Peyer's patch (tissue), 4 donors: ENCODE measurements around the gene HOXA5. TPM values are rescaled to one million over a fixed set of nuclear protein-coding genes. Genes with fewer than 3 reads are reported as not detected.
A peak's percentile ranks its signal among the peaks of the same experiment; 100 is the strongest.

ENCODE experiments used
- DNase-seq, 3 donors: peaks; one replicate each; pipeline ENCODE4 v3.0.0-alpha.2; 2017 to 2019
- H3K27ac ChIP-seq, 4 donors: fragments of 200-600 bp; sonication (generic); one replicate each; pipeline ENCODE4 v1.5.1; 2016 to 2019
- H3K27me3 ChIP-seq, 2 donors: fragments of 200-600 bp; sonication (generic); one replicate each; pipeline ENCODE4 v1.5.1; 2019
- H3K36me3 ChIP-seq, 3 donors: fragments of 200-600 bp; sonication (generic); one replicate each; pipeline ENCODE4 v1.5.1; 2016 to 2019
- H3K4me1 ChIP-seq, 4 donors: fragments of 200-600 bp; sonication (generic); one replicate each; pipeline ENCODE4 v1.5.1; 2016 to 2019
- H3K4me3 ChIP-seq, 4 donors: fragments of 200-600 bp; sonication (generic); 1 replicate in 3 of 4; 2 replicates in 1 of 4; pipeline ENCODE4 v1.5.1; 2016 to 2019; ENCODE audit warnings: mild to moderate bottlenecking in 1 of 4
- H3K9me3 ChIP-seq, 4 donors: fragments of 200-600 bp; sonication (generic); one replicate each; pipeline ENCODE4 v1.5.1; 2016 to 2019; ENCODE audit warnings: mild to moderate bottlenecking in 1 of 4
- POLR2A ChIP-seq, 2 donors: fragments of 450-650 bp; IDR thresholded peaks; one replicate each; pipeline ENCODE4 v1.5.1; 2017; ENCODE audit warnings: antibody characterized with exemption in 2 of 2, mild to moderate bottlenecking in 2 of 2, moderate library complexity in 2 of 2
- total RNA-seq, 4 donors: library from RNA; depleted of rRNA; stranded (reverse); fragments of >200 nt; gene quantifications; one replicate each; pipeline ENCODE4 v1.1.0, GENCODE V29; 2016
- TF ChIP-seq, protein P1 (sequence below), 6 experiments: fragments of 450-650 bp in 4 of 6; fragments of 200-600 bp in 2 of 6; sonication (generic) in 1 of 6; IDR thresholded peaks; one replicate each; pipeline ENCODE4 v1.5.1; 2017 to 2019; ENCODE audit warnings: antibody characterized with exemption in 6 of 6, mild to moderate bottlenecking in 3 of 6, moderate library complexity in 1 of 6

HOXA5 gene
- total RNA-seq, 4 donors from 2014 or later: 8.3 to 24.3 (median 20.1) TPM

DNA sequence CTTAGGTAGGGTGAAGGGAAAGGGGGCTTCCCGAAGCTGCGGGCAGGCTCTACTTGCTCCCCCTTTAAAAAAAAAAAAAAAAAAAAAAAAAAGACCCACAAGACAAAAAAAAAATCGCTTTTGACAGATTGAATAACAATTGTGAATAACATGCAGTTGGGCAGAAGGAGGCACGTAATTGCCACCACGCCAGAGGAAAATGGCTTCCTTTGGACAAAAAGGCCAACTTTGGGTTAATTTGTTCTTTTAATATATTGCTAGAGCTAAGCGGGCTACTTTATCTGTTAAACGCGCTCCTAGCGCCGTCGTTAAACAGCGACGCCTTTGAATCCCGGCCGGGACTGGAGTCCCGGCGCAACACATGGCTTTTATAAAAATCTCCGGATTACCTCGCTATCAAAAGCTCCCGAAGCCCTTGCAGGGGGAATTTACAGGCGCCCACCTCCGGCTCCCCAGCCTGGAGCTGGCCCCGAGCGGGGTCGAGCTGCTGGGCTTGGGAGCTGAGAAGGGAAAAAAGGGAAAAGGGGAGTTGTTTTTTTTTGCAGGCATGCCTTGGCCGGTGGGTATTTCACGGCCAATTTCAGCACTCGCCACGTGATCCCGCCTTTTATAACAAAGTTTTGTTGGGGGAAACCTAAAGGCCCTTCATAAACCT lies 40.3 kb upstream of the HOXA5 start:
- peaks cover 5 to 40% (median 20%) of the 10 kb centered on the region in 4 donors for H3K4me1 ChIP-seq
- H3K27me3 ChIP-seq: peaks cover 4 to 61% of the 10 kb centered on the region in 2 donors
- TF ChIP-seq, protein P1, sequence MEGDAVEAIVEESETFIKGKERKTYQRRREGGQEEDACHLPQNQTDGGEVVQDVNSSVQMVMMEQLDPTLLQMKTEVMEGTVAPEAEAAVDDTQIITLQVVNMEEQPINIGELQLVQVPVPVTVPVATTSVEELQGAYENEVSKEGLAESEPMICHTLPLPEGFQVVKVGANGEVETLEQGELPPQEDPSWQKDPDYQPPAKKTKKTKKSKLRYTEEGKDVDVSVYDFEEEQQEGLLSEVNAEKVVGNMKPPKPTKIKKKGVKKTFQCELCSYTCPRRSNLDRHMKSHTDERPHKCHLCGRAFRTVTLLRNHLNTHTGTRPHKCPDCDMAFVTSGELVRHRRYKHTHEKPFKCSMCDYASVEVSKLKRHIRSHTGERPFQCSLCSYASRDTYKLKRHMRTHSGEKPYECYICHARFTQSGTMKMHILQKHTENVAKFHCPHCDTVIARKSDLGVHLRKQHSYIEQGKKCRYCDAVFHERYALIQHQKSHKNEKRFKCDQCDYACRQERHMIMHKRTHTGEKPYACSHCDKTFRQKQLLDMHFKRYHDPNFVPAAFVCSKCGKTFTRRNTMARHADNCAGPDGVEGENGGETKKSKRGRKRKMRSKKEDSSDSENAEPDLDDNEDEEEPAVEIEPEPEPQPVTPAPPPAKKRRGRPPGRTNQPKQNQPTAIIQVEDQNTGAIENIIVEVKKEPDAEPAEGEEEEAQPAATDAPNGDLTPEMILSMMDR (IDR thresholded peaks at IDR 0.05): no peak
- no peak for TF ChIP-seq POLR2A (IDR thresholded peaks at IDR 0.05)
- DNase-seq: peak in 2 of 3 donors; percentile 44 to 57
- no peaks in the 10 kb centered on the region for H3K36me3 ChIP-seq
- H3K27ac ChIP-seq: no peak overlapping the region
- peak overlapping the region; percentile 20 to 63 (median 46) for H3K4me3 ChIP-seq
- no peaks in the 10 kb centered on the region for H3K9me3 ChIP-seq

DNA sequence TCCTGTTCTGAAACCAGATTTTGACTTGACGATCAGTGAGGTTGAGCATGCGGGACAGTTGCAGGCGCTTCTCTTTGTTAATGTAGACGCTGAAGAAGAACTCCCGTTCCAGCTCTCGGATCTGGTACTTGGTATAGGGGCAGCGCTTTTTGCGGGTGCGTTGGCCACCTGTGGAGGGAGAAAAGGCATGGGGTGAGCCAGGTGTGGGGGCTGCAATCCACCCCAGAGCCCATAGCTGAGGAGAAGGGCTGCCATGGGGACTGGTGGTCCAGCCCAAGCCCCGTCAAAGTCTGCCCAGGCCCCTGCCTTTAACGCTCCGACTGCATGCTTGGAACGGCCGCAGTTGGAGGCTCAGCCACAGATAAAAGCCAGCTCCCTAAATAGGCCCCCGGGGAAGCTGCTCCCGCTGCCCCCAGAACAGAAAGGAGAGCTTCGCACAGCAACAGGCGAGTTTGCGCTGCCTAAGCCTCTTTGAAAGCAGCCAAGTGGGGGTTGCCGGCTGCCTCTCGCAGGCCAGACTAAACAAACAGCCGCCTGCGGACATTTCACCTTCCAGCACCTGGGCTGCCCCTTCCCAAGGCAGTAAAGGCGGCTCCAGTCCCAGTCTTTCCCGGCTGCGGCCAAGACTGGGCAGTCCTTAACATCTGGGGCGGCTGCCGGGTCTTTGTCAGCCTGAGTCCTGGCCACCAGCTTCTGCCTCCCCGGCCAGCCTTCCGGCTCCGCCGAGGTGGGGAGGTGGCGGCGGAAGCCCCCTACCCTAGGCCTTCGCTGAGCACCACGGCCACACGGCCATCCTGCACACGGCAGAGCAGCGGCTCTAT lies 39.6 kb upstream of the HOXA5 start:
- H3K36me3 ChIP-seq: no peaks in the 10 kb centered on the region
- peaks cover 4 to 56% of the 10 kb centered on the region in 2 donors for H3K27me3 ChIP-seq
- H3K4me1 ChIP-seq: peaks cover 5 to 32% (median 14%) of the 10 kb centered on the region in 4 donors
- no peak overlapping the region for H3K27ac ChIP-seq
- peak overlapping the region in 1 of 4 donors; percentile 4 for H3K4me3 ChIP-seq
- H3K9me3 ChIP-seq: no peaks in the 10 kb centered on the region
- peak in 2 of 3 donors; percentile 45 to 50 for DNase-seq
- TF ChIP-seq, protein P1 (IDR thresholded peaks at IDR 0.05): no peak
- no peak for TF ChIP-seq POLR2A (IDR thresholded peaks at IDR 0.05)

DNA sequence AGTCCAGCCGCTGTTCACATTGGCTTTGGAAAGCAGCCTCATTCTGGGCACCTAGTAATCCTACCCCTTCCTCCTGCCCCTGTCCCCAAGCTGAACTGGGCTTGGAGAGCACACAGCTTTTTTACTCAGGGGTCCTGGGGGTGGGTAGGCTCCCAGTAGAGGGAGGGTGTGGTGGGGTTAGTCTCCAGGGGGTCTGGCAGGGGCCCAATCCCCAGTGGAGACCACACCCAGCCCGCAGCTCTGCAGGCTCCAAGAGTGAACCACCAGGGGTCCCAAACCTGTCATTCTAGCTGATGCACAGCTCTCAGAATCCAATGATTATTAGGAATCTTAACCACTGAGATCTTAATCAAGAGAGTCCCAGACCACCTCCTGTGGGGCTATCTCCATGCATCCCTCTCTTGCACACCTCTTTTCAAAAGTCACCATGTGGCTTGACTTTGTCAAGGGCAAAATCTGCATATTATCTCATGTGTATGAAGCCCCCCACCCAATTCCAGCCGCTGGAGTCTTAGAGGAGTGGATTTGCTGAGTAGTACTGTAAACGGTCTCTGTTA lies 38.9 kb upstream of the HOXA5 start:
- Histone ChIP-seq H3K9me3 (no peaks in the 10 kb centered on the region), H3K27me3 (peaks cover 4 to 48% of the 10 kb centered on the region in 2 donors), H3K4me1 (peaks cover 5 to 29% (median 10%) of the 10 kb centered on the region in 4 donors), H3K4me3 (no peak overlapping the region), H3K27ac (no peak overlapping the region), H3K36me3 (no peaks in the 10 kb centered on the region)
- TF ChIP-seq POLR2A (IDR thresholded peaks at IDR 0.05): no peak
- TF ChIP-seq, protein P1 (IDR thresholded peaks at IDR 0.05): no peak
- DNase-seq: peak in 1 of 3 donors; percentile 23

DNA sequence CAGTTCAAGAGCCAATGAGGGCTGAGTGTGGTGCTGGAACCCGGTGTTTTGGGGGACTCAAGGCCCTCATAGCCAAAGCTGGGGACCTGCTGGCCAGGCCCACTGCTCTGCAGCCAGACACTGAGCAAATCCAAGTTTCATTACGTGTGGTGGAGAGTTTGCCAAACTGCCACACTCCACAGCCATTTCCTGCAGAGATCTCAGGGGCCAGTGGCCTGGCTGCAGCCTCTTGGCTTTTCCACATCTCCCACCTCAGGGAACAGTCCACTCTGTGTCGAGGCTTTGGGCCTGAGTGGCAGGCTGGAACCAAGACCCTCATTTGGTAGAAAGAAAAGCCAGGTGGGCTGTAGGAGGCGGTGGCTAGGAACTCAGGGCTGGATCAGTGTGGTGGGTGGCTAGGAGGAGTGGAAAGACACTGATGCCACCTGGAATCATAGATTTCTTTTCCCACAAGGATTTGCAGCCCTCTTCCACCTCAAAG lies 38.4 kb upstream of the HOXA5 start:
- Histone ChIP-seq H3K27ac (no peak overlapping the region), H3K4me1 (peaks cover 5 to 29% (median 10%) of the 10 kb centered on the region in 4 donors), H3K27me3 (peaks cover 4 to 46% of the 10 kb centered on the region in 2 donors), H3K4me3 (no peak overlapping the region), H3K9me3 (no peaks in the 10 kb centered on the region), H3K36me3 (no peaks in the 10 kb centered on the region)
- TF ChIP-seq POLR2A (IDR thresholded peaks at IDR 0.05): no peak
- TF ChIP-seq, protein P1 (IDR thresholded peaks at IDR 0.05): no peak
- DNase-seq: peak in 1 of 3 donors; percentile 25
